GM12878 (cell line): ENCODE results near the gene RMI2. TPM values are rescaled to one million over a fixed set of nuclear protein-coding genes. Genes with fewer than 3 reads are reported as not detected.
A peak's percentile ranks its signal among the peaks of the same experiment; 100 is the strongest.

Experiments
- ATAC-seq: fragments of 200-7000 bp; cut with Tn5 transposase; 3 replicates; pipeline ENCODE4 v1.9.1; 2020; ENCODE audit warnings: mild to moderate bottlenecking, moderate library complexity
- BruUV-seq: library from RNA; stranded (reverse); fragments of 400-500 nt; replicated peaks from 2 replicates; lab custom pipeline; 2021; lab: Mats Ljungman, UMichigan
- CTCF ChIA-PET: fragments of 300-600 bp; sonication (Branson Sonifier 250); formaldehyde crosslinking; extraction: SDS; loops from one replicate; lab custom pipeline; 2021; ENCODE audit warnings: inconsistent platforms; lab: Yijun Ruan, JAX
- POLR2A ChIA-PET: fragments of 350-600 bp; formaldehyde crosslinking; extraction: SDS; loops from one replicate; lab custom pipeline; 2021; ENCODE audit warnings: inconsistent platforms; lab: Charles Lee
- RAD21 ChIA-PET: fragments of 300-600 bp; sonication (Branson Sonifier 250); formaldehyde crosslinking; loops from one replicate; lab custom pipeline; 2023; ENCODE audit warnings: antibody characterized with exemption; ENCODE audit not compliant: unreplicated experiment; lab: Charles Lee
- SMC1A ChIA-PET: fragments of 300-600 bp; sonication (Branson Sonifier 250); formaldehyde crosslinking; loops from one replicate; lab custom pipeline; 2023; ENCODE audit not compliant: unreplicated experiment, uncharacterized antibody; lab: Charles Lee
- DNase-seq: peaks from one replicate; pipeline ENCODE4 v3.0.0-alpha.2; 2011; ENCODE audit warnings: low read depth, low spot score
- FAIRE-seq: peaks from 3 replicates; lab custom pipeline; 2011; peaks lifted over from hg19 to GRCh38; lab: Jason Lieb, UNC
- H2AFZ ChIP-seq: 2 replicates; pipeline ENCODE4 v1.6.0; 2011; ENCODE audit warnings: low read depth, low read length, control low read depth; ENCODE audit not compliant: control insufficient read depth
- H3K27ac ChIP-seq: 2 replicates; pipeline ENCODE4 v1.5.1; 2011; ENCODE audit warnings: control low read depth; ENCODE audit not compliant: control insufficient read depth, insufficient read depth
- H3K27me3 ChIP-seq, 2 experiments: replicated peaks in 1 of 2; 2 replicates each; pipeline versions ENCODE4 v1.6.0 to v1.6.1; 2011; ENCODE audit warnings: low read length in 1 of 2; ENCODE audit not compliant: control insufficient read depth in 2 of 2, insufficient read depth in 2 of 2
- H3K36me3 ChIP-seq, 2 experiments: 2 replicates each; pipeline ENCODE4 v1.5.1; 2011; ENCODE audit warnings: low read length in 1 of 2; ENCODE audit not compliant: control insufficient read depth in 2 of 2, insufficient read depth in 2 of 2
- H3K4me1 ChIP-seq: 2 replicates; pipeline ENCODE4 v1.6.1; 2011; ENCODE audit warnings: mild to moderate bottlenecking, low read length, moderate library complexity, mixed read lengths; ENCODE audit not compliant: control insufficient read depth, insufficient read depth
- H3K4me2 ChIP-seq: 2 replicates; pipeline ENCODE4 v1.6.0; 2011; ENCODE audit warnings: control low read depth; ENCODE audit not compliant: control insufficient read depth, insufficient read depth
- H3K4me3 ChIP-seq: fragments of 200-600 bp; sonication (generic); 2 replicates; pipeline ENCODE4 v1.5.1; 2016
- H3K79me2 ChIP-seq: 2 replicates; pipeline ENCODE4 v1.6.0; 2011; ENCODE audit warnings: low read length; ENCODE audit not compliant: control insufficient read depth, insufficient read depth
- H3K9ac ChIP-seq: 2 replicates; pipeline ENCODE4 v1.8.0; 2011; ENCODE audit warnings: low read length, control low read depth, mixed read lengths; ENCODE audit not compliant: control insufficient read depth, insufficient read depth
- H3K9me3 ChIP-seq: replicated peaks from 3 replicates; pipeline ENCODE4 v1.5.1; 2011; ENCODE audit warnings: mild to moderate bottlenecking, low read length; ENCODE audit not compliant: control insufficient read depth, insufficient read depth
- H4K20me1 ChIP-seq: 2 replicates; pipeline ENCODE4 v1.6.0; 2011; ENCODE audit not compliant: control insufficient read depth, insufficient read depth
- BCL11A ChIP-seq: IDR thresholded peaks from 2 replicates; pipeline ENCODE4 v1.6.1; 2011; ENCODE audit warnings: low read depth, low read length
- CBX5 ChIP-seq: sonication (generic); IDR thresholded peaks from 2 replicates; pipeline ENCODE4 v1.6.1; 2016; ENCODE audit warnings: low read depth, moderate library complexity, mild to moderate bottlenecking, inconsistent platforms
- CREM ChIP-seq: IDR thresholded peaks from 2 replicates; pipeline ENCODE4 v1.6.1; 2014; ENCODE audit warnings: antibody characterized with exemption, low read depth
- EED ChIP-seq: sonication (generic); IDR thresholded peaks from 2 replicates; pipeline ENCODE4 v1.6.1; 2016; ENCODE audit warnings: antibody characterized with exemption, low read depth
- EGR1 ChIP-seq, 2 experiments: IDR thresholded peaks; 1 replicate in 1 of 2; 2 replicates in 1 of 2; pipeline ENCODE4 v1.6.1; 2011 to 2012; ENCODE audit warnings: low read depth in 2 of 2, low read length in 2 of 2, borderline replicate concordance in 1 of 2, mild to moderate bottlenecking in 1 of 2, moderate library complexity in 1 of 2
- GATAD2B ChIP-seq: fragments of 450-650 bp; conservative IDR thresholded peaks from 2 replicates; pipeline ENCODE4 v1.6.1; 2017; ENCODE audit warnings: low read depth, mild to moderate bottlenecking, moderate library complexity
- HDGF ChIP-seq: fragments of 450-650 bp; IDR thresholded peaks from 2 replicates; pipeline ENCODE4 v1.6.1; 2016; ENCODE audit warnings: antibody characterized with exemption
- KAT2A ChIP-seq: conservative IDR thresholded peaks from 2 replicates; pipeline ENCODE4 v1.6.1; 2011; ENCODE audit warnings: low read depth, low read length; ENCODE audit not compliant: control insufficient read depth
- LARP7 ChIP-seq: fragments of 450-650 bp; IDR thresholded peaks from 2 replicates; pipeline ENCODE4 v1.6.1; 2017; ENCODE audit warnings: mild to moderate bottlenecking
- MTA2 ChIP-seq: fragments of 450-650 bp; IDR thresholded peaks from 2 replicates; pipeline ENCODE4 v1.6.1; 2016; ENCODE audit warnings: low read depth, mild to moderate bottlenecking, moderate library complexity
- MYB ChIP-seq: fragments of 150-350 bp; IDR thresholded peaks from 2 replicates; pipeline ENCODE4 v1.6.1; 2014; ENCODE audit warnings: mild to moderate bottlenecking, low read depth, low read length, borderline replicate concordance
- NFYB ChIP-seq: IDR thresholded peaks from 2 replicates; pipeline ENCODE4 v1.6.1; 2011; ENCODE audit warnings: low read depth, mild to moderate bottlenecking, low read length, improper control_type of control experiment, moderate library complexity; ENCODE audit not compliant: insufficient read depth
- RCOR1 ChIP-seq: conservative IDR thresholded peaks from 2 replicates; pipeline ENCODE4 v1.6.1; 2012; ENCODE audit warnings: low read depth, low read length, improper control_type of control experiment
- RUNX3 ChIP-seq: IDR thresholded peaks from 2 replicates; pipeline ENCODE4 v1.6.1; 2012; ENCODE audit warnings: low read length, inconsistent platforms
- SREBF1 ChIP-seq: IDR thresholded peaks from 2 replicates; pipeline ENCODE4 v1.6.1; 2012; ENCODE audit warnings: mild to moderate bottlenecking, low read length
- TCF7 ChIP-seq: IDR thresholded peaks from 2 replicates; pipeline ENCODE4 v1.6.1; 2014; ENCODE audit warnings: antibody characterized with exemption, borderline replicate concordance
- WRNIP1 ChIP-seq: IDR thresholded peaks from 2 replicates; pipeline ENCODE4 v1.6.1; 2011; ENCODE audit warnings: low read depth, low read length, improper control_type of control experiment, borderline replicate concordance
- YBX1 ChIP-seq: fragments of 450-650 bp; IDR thresholded peaks from 2 replicates; pipeline ENCODE4 v1.6.1; 2016; ENCODE audit warnings: antibody characterized with exemption
- YY1 ChIP-seq: IDR thresholded peaks from 2 replicates; pipeline ENCODE4 v1.6.1; 2011; ENCODE audit warnings: low read depth, mild to moderate bottlenecking, low read length
- WGBS: methylation state at CpG from one replicate; pipeline ENCODE4 v1.1.6; 2016; ENCODE audit warnings: low lambda C conversion rate; ENCODE audit not compliant: insufficient replicate concordance, insufficient coverage; ENCODE audit errors: missing lambda C conversion rate; 5-methylcytosine and 5-hydroxymethylcytosine counted together
- in situ Hi-C: fragments of 300-500 bp; cut with MboI; formaldehyde crosslinking; loops from 9 replicates; pipeline ENCODE4 v1.14.3; 2018; ENCODE audit warnings: mixed read lengths
- intact Hi-C: fragments of 100-400 bp; cut with micrococcal nuclease; formaldehyde crosslinking; loops from one replicate; pipeline ENCODE4 v1.14.2; 2022; ENCODE audit not compliant: unreplicated experiment
- polyA plus RNA-seq, 11 experiments: library from polyadenylated mRNA; depleted of rRNA in 4 of 11; unstranded in 6 of 11; stranded (reverse) in 5 of 11; fragments of >200 nt; fragmentation: Nextera tagmentation in 4 of 11; fragmentation: Illumina TruSeq in 1 of 11; extraction: Ambion mirVana in 4 of 11; extraction: Trizol in 1 of 11; gene quantifications; 1 replicate in 1 of 11; 2 replicates in 10 of 11; pipeline versions ENCODE4 v1.2.1 to v1.2.3, GENCODE V29; 2011 to 2016; ENCODE audit warnings: inconsistent platforms in 2 of 11, missing spikeins in 2 of 11, low read depth in 1 of 11
- total RNA-seq, 4 experiments: library from RNA; depleted of rRNA in 3 of 4; stranded (reverse); fragments of >200 nt in 3 of 4; fragmentation: Illumina TruSeq in 1 of 4; extraction: Trizol in 1 of 4; gene quantifications; 2 replicates each; pipeline versions ENCODE4 v1.2.1 to v1.2.3, GENCODE V29; 2013 to 2021

RMI2 gene
- total and polyA plus RNA-seq, 10 of the 15 experiments (the other 5 are each of a cell fraction or from before 2014, with no cell fraction given) = 9.6 to 68.8 (median 32.1) TPM

- no TSS peak for BruUV-seq
- Histone ChIP-seq H3K4me3 (no peak overlapping the region), H3K79me2 (no peaks in the 10 kb centered on the region; the same call in 1 of the 2 replicates), H2AFZ (no peak overlapping the region), H3K27me3 (no peaks in the 10 kb centered on the region), H4K20me1 (no peaks in the 10 kb centered on the region), H3K9ac (no peak overlapping the region), H3K4me2 (peak overlapping the region; percentile 22; the same call in 1 of the 2 replicates), H3K4me1 (peaks cover 60% of the 10 kb centered on the region), H3K36me3 (no peaks in the 10 kb centered on the region), H3K27ac (peak overlapping the region; percentile 91), H3K9me3 (no peaks in the 10 kb centered on the region)
- 65% methylated on average over 6 of the region's 6 CpGs for WGBS
- ChIA-PET RAD21 (interaction anchor here (0.6 to 6.8 kb wide), 13 partner anchors 11 to 336 kb away, joined by 3 to 206 read pairs (median 18); partner anchors contain the start of gene SOCS1), SMC1A (interaction anchor here (1.1 to 8.4 kb wide), 13 partner anchors 10 to 349 kb away, joined by 3 to 194 read pairs (median 23); partner anchors contain the start of gene SOCS1), POLR2A (interaction anchor here (1.3 to 6.0 kb wide), 6 partner anchors 10 to 79 kb away, joined by 3 to 85 read pairs (median 35); partner anchors contain the start of gene SOCS1), CTCF (interaction anchor here (0.6 to 7.4 kb wide), 8 partner anchors 10 to 334 kb away, joined by 3 to 104 read pairs (median 12); partner anchors contain the start of gene SOCS1)
- ATAC-seq (peak; percentile 12), FAIRE-seq (no peak), DNase-seq (no peak)
- TF ChIP-seq MTA2 (no peak), TCF7 (no peak), HDGF (no peak), YY1 (0 out of 2 replicates have a peak, but pooled peaks have one; percentile 16), MYB (no peak), EED (0 out of 2 replicates have a peak, but pooled peaks have one; percentile 38), YBX1 (no peak), RCOR1 (no peak), CBX5 (no peak), WRNIP1 (no peak), CREM (peak; percentile 13; the same call in 1 of the 2 replicates), RUNX3 (peak; percentile 29; the same call in 1 of the 2 replicates), KAT2A (no peak), LARP7 (0 out of 2 replicates have a peak, but pooled peaks have one; percentile 20), BCL11A (no peak), EGR1 (IDR thresholded peaks at IDR 0.05; ENCODE audit: borderline replicate concordance in 1 of 2, low read depth in 2 of 2, low read length in 2 of 2) (0 out of 3 replicates have a peak, but pooled peaks of 1 of the 2 experiments have one; percentile 11), GATAD2B (no peak), SREBF1 (no peak), NFYB (no peak)
- intact Hi-C loops = loop anchor here (1.0 to 5.0 kb wide), 5 partner anchors 11 to 335 kb away; no protein-coding TSS in a partner anchor
- in situ Hi-C loops = loop anchor here (10.0 kb wide), 1 partner anchor 995 kb away; no protein-coding TSS in a partner anchor
These were observed 45.2 kb upstream of the RMI2 start for GRCh38 chr16:11299865-11300559.
